Prostate gland (tissue), 2 donors: ENCODE measurements around the gene PCCB.

Source experiments
- POLR2A ChIP-seq: fragments of 450-650 bp; IDR thresholded peaks from one replicate; pipeline ENCODE4 v1.6.1; 2016; ENCODE audit warnings: antibody characterized with exemption, mild to moderate bottlenecking
- TF ChIP-seq, protein P1 (sequence below), 4 experiments: fragments of 200-600 bp in 2 of 4; fragments of 450-650 bp in 2 of 4; sonication (generic) in 2 of 4; IDR thresholded peaks; 1 replicate in 3 of 4; 2 replicates in 1 of 4; pipeline ENCODE4 v1.5.1; 2016 to 2019; ENCODE audit warnings: antibody characterized with exemption in 4 of 4, mild to moderate bottlenecking in 2 of 4, moderate library complexity in 2 of 4

DNA sequence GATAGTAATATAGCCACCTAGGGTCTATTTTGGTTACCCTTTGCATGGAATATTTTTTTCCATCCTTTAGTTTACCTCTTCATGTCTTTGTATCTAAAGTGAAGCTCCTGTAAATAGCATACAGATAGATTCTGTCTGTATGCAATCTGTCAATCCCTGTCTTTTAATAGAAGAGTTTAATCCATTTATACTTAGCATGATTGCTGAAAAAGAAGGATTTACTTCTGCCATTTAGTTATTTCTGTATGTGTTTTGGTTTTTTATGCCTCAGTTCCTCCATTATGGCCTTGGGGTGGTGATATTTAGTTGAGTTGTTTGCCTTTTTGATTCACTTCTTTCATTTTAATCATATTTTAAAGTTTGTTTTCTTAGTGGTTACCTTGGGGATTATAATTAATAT lies 29.0 kb downstream of the PCCB start:
- TF ChIP-seq, protein P1, sequence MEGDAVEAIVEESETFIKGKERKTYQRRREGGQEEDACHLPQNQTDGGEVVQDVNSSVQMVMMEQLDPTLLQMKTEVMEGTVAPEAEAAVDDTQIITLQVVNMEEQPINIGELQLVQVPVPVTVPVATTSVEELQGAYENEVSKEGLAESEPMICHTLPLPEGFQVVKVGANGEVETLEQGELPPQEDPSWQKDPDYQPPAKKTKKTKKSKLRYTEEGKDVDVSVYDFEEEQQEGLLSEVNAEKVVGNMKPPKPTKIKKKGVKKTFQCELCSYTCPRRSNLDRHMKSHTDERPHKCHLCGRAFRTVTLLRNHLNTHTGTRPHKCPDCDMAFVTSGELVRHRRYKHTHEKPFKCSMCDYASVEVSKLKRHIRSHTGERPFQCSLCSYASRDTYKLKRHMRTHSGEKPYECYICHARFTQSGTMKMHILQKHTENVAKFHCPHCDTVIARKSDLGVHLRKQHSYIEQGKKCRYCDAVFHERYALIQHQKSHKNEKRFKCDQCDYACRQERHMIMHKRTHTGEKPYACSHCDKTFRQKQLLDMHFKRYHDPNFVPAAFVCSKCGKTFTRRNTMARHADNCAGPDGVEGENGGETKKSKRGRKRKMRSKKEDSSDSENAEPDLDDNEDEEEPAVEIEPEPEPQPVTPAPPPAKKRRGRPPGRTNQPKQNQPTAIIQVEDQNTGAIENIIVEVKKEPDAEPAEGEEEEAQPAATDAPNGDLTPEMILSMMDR (IDR thresholded peaks at IDR 0.05): no peak
- TF ChIP-seq POLR2A: no peak
